C4-2B (cell line): ENCODE results near the gene SLIT3.

ENCODE experiments used
- CTCF ChIP-seq: fragments of 450-650 bp; conservative IDR thresholded peaks from 2 replicates; pipeline ENCODE4 v1.5.1; 2017; ENCODE audit warnings: mild to moderate bottlenecking
- ZFX ChIP-seq: fragments of 450-650 bp; IDR thresholded peaks from 2 replicates; pipeline ENCODE4 v1.6.1; 2017

DNA sequence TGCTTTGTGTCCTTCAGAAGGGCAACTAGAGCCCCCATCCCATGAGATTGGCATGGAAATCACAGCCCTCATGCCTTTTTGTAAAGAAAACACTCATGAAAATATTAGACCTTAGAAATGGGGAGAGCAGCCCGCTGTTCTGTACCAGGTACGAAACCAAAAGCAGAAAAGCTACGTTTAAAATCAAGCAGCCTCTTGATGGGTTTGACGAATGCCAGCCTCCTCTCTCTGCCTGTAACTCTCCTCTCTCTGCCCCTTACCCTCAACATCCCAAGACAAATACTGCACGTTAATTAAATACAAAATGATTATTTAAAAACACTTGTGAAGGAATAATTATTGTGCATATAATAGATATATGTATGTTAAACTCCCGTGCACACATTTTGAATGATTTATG lies 390.1 kb downstream of the SLIT3 start:
- TF ChIP-seq ZFX (no peak), CTCF (no peak)
